HG03135 (cell line): ENCODE data around the gene RHOT1.
"Not testable (repeated sequence)": the region's sequence is repeated elsewhere in the genome, so short reads cannot be mapped to it uniquely, and the experiment has no call there.

Source experiments
- ATAC-seq: cut with Tn5 transposase; IDR thresholded peaks from one replicate; pipeline ENCODE4 v1.9.1; 2021; ENCODE audit warnings: mild to moderate bottlenecking, moderate library complexity; ENCODE audit not compliant: unreplicated experiment

Gene RHOT1

DNA sequence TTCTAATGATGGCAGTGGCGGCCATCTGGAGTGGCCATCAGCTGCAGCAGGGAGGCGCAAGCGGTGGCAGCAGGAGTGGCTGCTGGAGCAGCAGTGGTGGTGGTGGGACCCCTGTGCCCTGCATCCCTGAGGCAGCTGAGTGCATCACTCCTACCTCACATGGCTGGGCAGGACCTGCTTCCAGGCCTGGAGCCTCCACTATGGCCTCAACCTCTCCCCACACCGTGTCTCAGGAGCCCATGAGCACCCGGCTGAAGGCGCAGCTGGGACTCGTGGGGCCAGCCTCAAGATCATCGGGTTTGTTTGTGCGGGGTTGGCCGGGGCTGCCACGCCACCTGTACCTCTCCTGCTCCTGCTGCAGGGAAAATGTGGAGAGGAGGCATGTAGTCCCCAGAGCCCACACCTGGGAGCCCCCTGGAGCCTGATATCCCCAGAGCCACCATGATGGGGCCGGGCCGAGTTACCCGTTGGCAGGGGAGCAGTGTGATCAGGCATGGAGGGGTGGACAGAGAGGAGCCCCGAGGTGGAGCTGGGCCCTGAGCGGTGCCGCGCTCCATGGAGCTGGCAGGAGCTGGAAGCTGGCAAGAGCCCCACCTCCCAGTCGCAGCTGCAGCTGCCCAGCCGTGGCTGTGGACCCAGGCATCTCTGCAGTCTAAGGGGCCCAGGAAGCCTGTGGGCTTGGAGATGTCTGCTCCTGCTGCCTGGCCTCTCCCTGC, 16.7 kb downstream of the RHOT1 start:
- ATAC-seq = no peak

DNA sequence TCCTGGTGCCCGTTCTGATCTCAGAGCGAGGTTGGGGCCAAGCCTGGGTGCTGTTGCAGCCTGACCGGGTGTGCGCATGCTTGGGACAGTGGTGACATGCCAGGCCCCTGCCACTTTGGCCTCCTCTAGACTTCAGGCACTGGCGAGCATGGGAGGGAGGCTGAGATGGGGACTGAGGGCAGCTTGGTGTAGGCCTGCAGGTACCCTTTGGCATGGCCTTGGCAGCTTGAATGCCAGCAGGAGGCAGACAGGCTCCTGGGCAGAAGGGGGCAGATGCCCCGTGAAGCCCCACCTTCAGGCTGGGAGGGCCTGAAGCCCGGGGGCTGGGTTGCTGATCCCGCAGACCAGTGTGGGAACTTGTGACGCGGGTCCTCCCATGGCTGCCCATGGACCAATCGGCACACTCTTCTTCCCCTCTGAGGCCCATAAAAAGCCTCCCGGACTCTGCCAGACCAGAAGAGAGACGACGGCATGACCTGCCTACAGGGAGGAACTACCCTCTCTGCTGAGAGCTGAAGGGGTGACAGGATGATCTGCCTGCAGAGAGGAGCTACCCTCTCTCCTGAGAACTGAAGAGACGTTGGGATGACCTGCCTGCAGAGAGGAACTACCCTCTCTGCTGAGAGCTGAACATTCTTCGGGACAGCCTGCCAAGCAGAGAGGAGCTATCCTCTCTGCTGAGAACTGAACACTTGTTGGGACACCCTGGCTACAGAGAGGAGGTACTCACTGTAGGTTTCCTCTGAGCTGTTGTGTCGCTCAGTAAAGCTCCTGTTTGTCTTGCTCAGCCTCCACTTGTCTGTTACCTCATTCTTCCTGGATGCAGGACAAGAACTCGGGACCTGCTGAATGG, 17.5 kb downstream of the RHOT1 start:
- ATAC-seq = no peak

DNA sequence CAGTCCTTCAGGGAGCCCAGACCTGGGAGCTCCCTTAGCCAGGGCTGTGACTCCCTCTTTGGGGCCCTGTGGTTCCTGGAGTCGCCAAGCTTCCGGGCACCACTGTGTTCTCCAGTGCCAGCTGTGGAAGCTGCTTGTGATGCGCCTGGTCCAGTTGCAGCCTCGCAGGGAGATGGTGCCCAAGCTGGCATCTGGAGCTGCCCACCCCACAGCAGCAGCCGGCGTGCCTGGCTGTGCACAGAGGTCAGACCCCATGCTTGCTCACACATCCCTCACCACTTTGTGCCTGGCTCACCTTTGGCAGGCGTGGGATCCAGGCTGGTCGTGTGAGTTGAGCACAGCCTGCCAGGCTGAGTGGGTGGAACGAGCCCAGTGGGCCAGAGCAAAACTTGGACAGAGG, 18.2 kb downstream of the RHOT1 start:
- ATAC-seq = no peak

DNA sequence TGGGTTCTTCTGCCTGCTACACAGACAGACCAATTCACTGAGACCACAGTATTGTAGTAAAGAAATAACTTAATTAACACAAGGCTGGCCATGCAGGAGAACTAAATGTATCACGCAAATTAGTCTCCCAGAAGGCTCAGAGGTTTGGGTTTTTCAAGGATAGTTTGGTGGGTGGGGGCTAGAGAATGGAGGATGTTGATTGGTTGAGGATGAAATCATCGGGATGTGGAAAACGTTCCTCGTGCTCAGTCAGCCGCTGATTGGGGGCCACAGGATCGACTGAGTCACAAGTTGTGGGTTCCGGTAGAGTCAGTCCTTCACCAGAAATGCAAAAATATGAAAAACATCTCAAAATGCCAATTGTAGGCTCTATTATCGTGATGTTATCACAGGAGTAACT, 18.7 kb downstream of the RHOT1 start:
- ATAC-seq = no peak

DNA sequence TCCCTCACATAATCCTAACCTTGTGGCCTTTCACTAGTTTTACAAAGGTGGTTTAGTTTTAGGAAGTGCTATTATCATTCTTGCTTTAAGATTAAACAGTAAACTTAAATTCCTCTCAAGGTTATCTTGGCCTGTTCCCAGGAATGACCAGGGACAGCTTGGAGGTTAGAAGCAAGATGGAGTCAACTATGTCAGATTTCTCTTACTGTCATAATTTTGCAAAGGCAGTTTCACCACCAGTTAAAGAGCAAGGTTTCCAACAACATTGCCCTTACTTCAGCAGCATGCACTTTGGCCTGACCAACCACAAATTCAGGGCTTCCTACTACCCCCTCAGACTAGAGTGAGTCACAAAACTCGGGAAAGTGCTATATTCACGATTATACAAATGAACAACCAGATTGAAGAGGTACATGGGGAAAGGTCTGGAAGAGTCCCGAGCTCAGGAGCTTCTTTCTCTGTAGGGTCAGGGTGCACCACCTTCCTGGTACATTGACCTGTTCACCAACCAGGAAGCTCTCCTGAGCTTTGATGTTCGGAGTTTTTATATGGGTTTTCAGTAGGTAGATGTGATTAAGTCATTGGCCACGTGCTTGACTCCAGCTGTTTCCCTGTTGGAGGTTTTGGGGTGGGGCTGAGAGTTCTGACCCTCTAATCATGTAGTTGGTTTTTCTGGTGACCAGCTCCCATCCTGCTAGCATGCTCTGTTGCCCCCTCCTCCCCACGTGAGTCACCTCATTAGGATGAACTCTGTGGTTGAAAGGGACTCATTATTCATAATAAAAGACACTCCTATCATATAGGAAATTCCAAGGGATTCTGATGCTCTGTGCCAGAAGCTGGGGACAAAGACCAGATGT, 19.4 kb downstream of the RHOT1 start:
- ATAC-seq = no peak

DNA sequence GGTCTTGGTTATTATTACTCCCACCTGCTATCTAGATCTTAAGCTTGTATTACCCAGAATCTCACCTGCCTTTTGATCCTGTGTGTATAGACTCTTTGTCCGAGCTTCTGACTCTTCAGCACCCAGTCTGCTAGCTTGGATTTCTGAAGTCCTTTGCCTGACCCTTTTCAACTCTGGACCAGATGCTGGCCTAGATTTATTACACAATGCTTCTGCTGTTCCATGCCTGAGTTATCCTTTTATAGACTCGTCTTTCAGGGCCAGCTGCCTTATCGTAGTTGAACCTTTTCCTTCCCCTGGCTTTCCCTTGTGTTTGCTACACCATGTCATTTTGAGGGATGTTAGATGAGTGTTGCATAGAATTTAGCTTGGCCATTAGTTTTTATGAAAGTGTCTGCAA, 32.6 kb downstream of the RHOT1 start:
- ATAC-seq = no peak

DNA sequence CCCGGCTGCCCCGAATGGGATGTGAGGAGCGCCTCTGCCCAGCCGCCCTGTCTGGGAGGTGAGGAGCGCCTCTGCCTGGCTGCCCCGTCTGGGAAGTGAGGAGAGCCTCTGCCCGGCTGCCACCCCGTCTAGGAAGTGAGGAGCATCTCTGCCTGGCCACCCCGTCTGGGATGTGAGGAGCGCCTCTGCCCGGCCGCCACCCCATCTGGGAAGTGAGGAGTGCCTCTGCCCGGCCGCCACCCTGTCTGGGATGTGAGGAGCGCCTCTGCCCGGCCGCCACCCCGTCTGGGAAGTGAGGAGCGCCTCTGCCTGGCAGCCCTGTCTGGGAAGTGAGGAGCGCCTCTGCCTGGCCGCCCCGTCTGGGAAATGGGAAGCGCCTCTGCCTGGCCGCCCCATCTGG, 36.4 kb downstream of the RHOT1 start:
- ATAC-seq = not testable (repeated sequence)

DNA sequence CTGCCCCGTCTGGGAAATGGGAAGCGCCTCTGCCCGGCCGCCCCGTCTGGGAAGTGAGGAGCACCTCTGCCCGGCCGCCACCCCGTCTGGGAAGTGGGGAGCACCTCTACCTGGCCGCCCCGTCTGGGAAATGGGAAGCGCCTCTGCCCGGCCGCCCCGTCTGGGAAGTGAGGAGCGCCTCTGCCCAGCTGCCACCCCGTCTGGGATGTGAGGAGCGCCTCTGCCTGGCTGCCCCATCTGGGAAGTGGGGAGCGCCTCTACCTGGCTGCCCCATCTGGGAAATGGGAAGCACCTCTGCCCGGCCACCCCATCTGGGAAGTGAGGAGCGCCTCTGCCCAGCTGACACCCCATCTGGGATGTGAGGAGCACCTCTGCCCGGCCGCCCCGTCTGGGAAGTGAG, 36.8 kb downstream of the RHOT1 start:
- not testable (repeated sequence) for ATAC-seq

DNA sequence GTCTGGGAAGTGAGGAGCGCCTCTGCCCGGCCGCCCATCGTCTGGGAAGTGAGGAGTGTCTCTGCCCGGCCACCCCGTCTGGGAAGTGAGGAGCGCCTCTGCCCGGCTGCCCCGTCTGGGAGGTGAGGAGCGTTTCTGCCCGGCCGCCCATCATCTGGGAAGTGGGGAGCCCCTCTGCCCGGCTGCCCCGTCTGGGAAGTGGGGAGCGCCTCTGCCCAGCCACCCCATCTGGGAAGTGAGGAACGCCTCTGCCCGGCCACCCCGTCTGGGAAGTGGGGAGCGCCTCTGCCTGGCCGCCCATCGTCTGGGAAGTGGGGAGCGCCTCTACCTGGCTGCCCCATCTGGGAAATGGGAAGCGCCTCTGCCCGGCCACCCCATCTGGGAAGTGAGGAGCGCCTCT, 37.2 kb downstream of the RHOT1 start:
- ATAC-seq = not testable (repeated sequence)

DNA sequence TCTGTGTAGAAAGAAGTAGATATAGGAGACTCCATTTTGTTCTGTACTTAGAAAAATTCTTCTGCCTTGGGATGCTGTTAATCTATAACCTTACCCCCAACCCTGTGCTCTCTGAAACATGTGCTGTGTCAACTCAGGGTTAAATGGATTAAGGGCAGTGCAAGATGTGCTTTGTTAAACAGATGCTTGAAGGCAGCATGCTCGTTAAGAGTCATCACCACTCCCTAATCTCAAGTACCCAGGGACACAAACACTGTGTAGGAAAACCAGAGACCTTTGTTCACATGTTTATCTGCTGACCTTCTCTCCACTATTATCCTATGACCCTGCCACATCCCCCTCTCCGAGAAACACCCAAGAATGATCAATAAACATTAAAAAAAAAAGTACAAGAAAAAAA, 38.0 kb downstream of the RHOT1 start:
- ATAC-seq = not testable (repeated sequence)

DNA sequence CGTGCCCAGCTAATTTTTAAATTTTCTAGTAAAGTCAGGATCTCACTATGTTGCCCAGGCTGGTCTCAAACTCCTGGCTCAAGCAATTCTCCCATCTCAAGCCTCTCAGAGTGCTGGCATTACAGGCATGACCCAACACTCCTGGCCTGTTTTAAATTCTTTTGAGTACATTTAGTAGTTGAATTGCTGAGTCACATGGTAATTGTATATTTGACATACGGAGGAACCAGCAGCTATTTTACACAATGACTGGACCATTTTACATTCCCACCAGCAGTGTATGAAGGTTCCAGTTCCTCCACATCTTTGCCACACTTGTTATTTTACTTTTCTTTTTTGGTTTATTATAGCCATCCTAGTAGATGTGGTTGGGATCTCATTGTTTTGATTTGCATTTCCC, 43.6 kb downstream of the RHOT1 start:
- ATAC-seq = no peak

DNA sequence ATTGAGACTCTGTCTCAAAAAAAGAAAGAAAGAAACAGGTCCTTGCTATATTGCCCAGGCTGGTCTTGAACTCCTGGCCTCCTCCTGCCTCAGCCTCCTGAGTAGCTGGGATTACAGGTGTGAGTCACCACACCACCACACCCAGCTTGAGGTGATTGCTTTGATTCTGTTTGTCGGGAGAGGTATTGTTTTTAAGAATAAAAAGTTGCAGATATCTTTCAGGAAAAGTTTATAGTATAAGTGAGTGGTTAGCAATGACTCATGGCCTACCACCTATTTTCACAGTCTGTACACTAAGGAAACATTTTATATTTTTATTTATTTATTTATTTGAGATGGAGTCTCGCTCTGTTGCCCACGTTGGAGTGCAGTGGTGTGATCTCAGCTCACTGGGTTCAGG, 45.0 kb downstream of the RHOT1 start:
- no peak for ATAC-seq

DNA sequence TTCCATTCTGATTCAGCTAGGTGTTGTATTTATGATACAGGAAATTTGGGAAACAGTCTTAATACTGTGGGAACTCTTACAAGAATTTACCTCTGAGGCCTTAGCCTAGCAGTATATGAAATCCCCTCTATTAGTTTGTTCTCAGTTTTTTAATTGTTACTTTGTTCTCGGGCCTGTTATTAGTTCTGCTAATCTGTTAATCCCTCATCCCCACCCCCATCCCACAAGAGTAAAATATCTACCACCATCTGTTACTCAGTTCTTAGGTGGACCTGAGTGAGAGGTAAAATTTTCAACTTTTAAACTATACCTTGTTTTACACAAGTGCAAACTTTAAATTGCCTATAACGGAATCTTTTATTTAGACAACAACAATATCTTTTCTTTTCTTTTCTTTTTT, 47.0 kb downstream of the RHOT1 start:
- no peak for ATAC-seq

DNA sequence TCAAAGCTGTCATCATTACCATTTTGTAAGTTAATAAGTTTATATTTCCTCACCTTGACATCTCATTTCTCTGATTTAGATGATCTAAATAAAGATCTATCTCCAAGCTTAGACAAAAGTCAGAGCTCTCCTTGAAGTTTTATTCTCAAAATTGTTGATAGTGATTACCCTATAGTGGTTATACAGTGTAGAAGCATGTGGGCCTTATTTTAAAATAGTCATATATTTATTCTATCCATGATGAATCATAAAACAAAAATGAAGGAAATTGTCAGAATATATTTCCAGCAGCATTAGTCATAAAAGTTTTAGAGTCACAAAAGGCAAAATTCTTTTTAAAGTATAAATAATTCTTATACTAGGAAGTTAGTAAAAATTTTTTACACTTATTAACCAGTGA, 49.0 kb downstream of the RHOT1 start:
- no peak for ATAC-seq

DNA sequence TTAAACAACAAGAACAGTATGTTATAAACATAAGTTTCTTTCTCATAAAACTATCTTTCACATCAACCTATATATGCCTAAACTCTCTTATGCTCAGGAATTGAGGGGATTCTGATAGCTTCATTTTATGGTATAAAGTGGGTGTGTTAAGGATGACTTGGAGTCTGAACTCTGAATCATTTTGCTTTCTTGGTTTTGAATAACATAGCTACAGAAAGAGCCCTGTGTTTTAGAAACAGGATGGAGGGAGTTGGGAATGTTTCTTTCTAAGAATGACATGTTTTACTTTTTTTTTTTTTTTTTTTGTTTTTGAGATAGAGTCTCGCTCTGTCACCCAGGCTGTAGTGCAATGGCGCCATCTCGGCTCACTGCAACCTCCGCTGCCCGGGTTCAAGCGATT, 50.1 kb downstream of the RHOT1 start:
- ATAC-seq = no peak

DNA sequence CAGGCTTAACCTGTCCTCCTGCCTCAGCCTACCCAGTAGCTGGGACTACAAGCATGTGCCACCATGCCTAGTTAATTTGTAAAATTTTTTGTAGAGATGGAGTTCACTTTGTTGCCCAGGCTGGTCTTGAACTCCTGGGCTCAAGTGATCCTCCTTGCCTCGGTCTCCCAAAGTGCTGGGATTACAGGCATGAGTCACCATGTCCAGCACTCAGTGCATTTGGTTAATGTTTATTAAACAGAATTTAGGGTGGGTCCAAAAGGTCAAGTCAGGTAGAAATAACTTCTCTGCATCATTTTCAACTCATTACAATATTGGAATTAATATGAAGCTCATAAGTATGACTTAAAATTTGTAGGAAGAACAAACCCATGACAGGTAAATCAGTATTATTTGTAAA, 55.7 kb downstream of the RHOT1 start:
- ATAC-seq = no peak

DNA sequence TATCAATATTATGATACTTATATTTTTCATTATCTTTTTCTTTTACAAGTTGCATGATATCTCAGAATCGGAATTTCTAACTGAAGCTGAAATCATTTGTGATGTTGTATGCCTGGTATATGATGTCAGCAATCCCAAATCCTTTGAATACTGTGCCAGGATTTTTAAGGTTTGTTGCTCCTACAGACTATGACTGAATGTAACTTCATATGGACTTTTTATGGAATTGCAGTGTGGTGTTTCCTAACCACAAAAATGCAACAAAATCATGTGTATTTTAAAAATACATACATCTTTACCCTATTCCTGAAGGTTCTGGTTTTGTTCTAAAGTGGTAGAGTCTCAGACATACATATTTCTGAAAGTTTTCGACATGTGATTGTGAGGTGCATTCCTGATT, 64.6 kb downstream of the RHOT1 start:
- ATAC-seq = no peak

DNA sequence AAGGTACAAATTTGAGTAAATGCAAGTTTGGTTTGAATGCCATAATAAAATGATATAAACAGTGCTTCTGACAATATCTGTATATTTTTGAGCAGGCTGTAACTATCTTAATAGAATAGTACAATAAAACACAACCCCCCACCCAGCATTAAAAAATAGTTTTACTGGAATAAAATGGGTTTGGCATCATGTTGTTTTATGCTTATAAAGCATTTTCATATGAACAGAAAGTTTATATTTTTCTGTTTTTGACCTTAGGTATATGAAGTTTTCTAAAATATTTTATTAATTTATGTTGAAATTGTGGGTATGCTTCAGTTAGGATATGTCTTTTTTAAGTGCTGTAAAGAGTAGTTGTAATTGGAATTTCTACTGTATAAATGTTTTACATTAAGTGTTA, 66.1 kb downstream of the RHOT1 start:
- no peak for ATAC-seq

DNA sequence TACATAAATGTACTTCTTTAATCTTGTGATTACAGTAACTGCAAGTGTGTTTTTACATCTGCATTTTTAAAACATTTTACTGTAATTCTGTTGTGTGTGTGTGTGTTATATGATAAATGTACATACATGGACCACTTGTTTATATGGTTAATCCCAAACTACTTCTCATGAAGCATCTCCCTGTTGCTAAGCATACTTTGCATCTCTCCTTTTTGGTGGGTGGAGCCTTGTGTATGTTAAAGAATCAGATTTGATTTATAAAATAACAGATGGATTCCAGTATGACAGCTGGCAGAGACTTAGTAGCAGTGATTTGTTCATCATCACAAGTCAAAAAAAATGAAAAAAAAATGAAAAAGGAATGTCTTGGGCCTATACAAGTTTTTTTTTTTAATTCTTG, 67.3 kb downstream of the RHOT1 start:
- no peak for ATAC-seq

DNA sequence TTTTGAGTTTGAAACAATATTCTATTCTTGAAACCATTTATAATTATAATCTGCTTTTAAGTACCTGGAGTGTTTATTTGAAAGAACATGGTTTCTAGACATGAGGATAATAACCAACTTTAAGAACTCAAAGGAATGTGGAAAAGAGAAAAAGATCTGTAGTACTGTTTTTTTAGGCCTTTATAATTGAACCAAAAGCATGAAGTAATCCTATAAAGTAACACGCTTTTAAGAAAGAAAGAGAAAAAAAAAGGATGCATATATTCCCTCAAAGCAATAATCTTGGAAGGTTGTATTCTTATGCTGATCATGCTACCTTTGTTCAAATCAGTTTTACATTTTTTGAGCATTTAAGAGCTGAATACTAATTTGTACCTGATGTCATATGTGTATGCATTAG, 69.4 kb downstream of the RHOT1 start:
- ATAC-seq = no peak

DNA sequence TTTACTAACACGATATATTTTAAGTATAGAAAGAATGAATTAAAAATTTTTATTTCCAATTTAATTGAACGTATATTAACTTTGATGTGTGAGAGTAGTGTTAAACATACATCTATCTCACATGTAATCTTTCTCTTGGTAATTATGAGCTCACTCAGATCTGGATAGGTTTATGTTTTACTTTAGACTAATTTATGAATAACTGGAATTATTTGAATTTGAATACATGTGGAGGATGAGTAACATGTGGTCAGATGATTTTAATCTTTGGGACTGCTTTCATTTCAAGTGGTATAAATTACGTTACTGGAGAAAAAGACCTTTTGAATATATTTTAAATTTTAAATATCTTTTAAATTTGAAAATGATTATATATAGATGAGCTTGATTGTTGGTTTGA, 73.4 kb downstream of the RHOT1 start:
- no peak for ATAC-seq

DNA sequence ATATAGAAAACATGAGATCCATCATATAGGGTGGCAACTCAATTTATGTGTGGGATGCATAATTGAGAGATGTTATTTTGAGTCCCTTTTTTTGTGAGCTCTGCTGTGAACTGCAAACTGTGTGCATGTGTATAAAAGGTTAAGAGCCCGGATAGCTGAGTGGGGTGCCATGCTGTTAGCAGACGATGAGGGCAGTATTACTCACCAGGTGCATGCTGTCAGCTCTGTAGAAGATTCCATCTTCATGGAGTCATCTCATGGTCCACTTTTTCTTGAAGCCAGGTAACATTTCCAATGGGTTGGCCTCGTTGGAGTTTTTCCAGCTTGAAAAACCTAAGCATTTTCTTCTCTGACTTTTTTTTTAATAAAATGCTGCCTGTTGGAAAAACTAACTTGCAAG, 80.3 kb downstream of the RHOT1 start:
- no peak for ATAC-seq
